ENCODE results near the gene TNRC6B.
"Not testable (repeated sequence)": the region's sequence is repeated elsewhere in the genome, so short reads cannot be mapped to it uniquely, and the experiment has no call there.

The TNRC6B gene

GRCh38 chr22:40300884-40301672 lies 123.4 kb downstream of the TNRC6B start:
- DNase-seq, result no peak

GRCh38 chr22:40302149-40302548 lies 124.4 kb downstream of the TNRC6B start:
- DNase-seq, result no peak

DNA sequence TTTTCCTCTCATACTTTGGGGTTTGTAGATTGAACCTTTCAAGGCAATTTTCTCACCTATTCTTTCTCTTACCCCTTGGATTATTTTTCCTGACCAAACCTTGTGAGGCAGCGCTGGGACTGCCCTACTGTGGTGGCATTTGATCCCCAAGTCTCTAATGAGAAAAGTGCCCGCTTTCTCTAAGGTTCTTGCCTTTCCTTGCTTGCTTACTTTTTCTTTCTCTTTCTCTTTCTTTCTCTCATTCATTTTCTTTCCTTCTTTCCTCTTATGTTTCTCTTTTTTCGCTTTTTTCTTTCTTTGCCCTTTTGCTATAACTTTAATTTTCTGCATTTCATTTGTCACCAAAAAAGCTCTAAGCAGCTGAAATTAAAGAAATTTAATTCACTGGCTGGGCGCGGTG lies 127.9 kb downstream of the TNRC6B start:
- DNase-seq, result no peak

DNA sequence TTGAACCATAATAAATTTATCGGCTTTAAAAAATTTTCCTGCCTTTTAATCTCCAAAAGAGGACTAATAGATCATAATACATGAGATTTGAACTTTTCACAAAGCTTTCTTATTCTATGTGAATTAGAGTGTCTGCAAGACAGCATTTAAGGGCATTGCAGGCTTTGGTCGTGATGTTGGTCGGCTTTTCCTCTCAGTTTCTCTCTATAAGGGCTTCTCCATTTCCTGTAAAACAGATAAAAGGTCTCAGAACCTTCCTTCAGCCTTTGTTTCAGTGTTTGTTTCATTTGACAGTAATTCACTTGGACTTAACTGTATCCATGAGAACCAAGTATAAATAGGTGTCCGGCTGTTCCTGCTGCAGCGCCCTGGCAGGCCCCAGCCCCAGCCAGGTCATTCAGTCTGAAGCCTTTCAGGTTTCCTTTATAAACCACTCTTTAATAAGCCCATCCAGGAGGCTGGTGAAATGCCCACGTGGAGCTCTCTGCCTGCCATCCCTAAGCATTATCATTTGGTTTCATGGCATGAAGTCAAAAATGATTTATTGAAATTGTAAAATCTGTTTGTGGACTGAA lies 131.4 kb downstream of the TNRC6B start:
- DNase-seq, result no peak

DNA sequence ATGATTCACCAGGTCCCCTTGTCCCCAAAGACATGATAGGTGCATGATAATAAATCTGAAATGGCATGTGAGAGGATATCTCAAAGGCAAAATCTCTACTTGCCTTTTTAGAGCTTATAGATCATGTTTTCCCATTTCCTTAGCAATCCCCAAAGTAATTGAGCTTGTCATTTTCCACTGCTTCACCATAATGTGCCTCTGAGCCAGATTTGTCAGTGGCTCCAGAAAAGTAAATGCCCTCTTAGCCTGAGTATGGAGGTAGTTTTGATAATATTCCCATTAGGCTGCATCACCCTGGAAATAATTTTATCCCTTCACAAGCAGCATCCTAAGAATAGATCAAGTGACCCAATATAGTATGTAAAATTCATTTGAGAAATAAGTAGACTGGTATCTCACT lies 131.9 kb downstream of the TNRC6B start:
- DNase-seq, result no peak

- no peak for DNase-seq
Measured at GRCh38 chr22:40310081-40310767, 132.5 kb downstream of the TNRC6B start.

GRCh38 chr22:40310768-40311120 lies 133.0 kb downstream of the TNRC6B start:
- no peak for DNase-seq

DNA sequence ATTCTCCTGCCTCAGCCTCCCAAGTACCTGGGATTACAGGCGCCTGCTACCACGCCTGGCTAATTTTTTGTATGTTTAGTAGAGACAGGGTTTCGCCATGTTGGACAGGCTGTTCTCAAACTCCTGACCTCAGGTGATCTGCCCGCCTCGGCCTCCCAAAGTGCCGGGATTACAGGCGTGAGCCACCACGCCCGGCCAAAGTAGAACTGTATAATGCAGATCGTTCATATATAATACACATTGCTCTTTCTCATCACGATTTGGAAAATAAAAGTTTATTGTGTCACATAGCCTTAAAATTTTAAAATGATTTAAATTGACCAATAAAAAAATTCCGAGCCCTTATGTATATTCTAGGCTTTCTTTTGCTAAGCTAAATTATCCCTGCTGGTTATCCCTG lies 133.9 kb downstream of the TNRC6B start:
- not testable (repeated sequence) for DNase-seq

- no peak for DNase-seq
Measured at GRCh38 chr22:40312050-40312449, 134.3 kb downstream of the TNRC6B start.

GRCh38 chr22:40313007-40313406 lies 135.3 kb downstream of the TNRC6B start:
- no peak for DNase-seq

DNA sequence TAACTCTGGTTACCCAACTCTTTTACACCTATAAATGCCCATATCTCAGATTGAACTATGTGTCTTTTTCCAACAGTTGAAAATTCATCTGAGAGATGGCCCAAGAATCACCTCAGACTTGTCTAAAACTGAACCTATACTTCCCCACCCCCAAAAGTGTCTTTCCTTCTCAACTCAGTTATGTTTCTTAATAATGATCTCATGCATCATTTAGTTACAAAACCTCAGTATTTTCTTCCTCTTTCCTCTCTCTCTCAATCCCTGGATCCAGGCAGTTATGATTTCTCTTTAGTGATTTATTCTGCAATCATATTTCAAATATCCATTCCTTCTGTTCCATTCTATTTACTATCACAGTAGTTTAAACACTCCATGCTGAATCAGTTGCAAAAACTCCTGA lies 136.3 kb downstream of the TNRC6B start:
- DNase-seq, result no peak

GRCh38 chr22:40320687-40321086 lies 143.0 kb downstream of the TNRC6B start:
- no peak for DNase-seq

GRCh38 chr22:40322021-40322420 lies 144.3 kb downstream of the TNRC6B start:
- DNase-seq, result no peak

DNA sequence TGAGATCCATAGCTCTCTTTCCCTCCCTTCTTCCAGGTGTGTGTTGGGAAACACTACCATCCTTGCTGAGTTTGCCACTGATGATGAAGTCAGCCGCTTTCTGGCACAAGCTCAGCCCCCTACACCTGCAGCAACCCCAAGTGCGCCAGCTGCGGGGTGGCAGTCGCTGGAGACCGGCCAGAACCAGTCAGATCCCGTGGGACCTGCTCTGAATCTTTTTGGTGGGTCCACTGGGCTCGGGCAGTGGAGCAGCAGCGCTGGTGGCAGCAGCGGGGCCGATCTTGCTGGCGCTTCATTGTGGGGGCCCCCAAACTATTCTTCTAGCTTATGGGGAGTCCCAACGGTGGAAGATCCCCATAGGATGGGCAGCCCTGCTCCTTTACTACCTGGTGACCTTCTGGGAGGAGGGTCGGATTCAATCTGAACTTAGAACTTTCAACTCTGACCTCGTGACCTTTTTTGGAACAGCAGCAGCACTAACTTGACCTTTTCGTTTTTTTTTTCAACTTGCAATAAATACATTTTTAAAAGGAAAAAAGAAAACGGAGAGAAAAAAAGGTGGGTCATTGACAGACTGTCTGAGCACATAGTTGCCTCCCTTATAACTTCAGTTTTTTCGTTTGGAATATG lies 145.2 kb downstream of the TNRC6B start:
- no peak for DNase-seq

DNA sequence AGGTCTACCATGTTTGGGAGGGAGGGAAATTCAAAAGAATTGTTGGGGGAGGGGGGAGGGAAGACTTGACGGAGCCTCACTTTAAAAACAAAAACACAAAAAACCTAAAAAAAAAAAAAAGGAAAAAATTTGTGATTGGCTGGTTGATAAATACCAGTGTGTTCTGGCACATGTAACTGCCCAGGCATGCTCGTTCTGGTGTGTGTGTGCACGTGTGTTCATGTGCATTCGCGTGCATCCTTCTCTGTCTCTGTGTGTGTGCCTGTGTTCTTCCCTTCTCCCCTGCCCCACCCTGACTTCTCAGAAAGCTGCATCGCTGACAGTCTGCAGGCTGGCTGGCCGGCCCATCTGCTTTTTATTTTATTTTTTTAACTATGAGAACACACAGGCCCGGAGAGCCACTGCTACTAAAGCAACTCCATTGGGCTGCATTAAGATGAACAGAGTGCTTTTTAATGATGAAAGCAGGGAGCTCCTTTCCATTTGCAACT lies 146.0 kb downstream of the TNRC6B start:
- no peak for DNase-seq

DNA sequence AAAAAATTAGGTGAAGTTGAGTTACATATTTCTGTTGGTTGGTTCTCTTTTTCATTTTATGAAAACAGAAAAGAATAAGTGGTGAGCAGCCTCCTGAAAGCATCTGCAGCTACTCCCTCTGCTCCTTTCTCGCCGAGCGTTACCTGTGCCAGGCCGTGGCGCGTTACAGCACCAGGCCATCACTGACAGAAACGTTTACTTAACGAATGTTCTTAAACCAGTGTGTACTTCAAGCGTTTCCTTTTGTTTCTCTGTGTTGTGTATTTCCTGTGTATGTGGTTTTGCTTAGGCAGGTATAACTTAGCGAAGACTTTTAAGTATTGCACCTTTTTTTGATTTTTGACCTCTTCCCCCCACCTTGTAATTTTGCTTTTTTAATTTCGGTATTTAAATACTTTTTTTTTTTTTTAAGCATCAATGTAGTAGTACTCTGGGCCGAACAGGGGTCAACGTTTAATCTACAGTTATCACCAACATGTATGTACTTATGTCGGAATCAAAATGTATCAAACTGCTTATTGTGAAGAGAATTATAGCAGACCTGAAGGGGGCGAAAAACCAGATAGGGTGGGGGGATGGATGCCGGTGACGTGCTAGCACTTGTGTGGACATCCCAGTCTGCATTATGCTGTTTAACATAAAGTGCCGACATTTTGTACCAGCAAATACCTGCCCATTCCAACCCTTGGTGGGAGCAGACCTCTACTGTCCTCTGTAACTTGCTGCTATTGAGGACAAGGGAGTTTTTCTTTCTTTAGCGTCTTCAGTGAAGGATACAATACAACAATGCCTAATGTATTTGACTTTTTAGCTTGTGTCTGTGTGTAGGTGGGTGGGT lies 147.0 kb downstream of the TNRC6B start:
- no peak for DNase-seq

DNA sequence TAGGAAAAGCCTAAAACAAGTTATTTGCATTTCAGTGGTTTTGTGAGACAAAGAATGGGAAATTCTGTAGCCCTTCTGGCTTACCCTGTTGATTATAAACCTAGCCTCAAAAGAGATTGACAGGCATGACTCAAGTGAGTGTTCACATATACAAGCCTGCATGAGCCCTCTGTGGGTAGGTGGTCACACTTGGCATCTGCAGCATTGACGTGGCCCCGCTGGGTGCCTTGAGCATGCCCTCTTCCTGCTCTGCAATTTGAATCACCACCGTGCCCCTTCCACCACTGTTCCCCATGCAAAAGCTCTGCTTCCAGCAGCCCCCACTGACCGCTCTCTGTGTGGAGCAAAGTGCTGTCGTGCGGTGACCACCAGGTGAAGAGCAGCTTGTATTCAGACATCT lies 147.6 kb downstream of the TNRC6B start:
- DNase-seq, result no peak

GRCh38 chr22:40326905-40327735 lies 149.4 kb downstream of the TNRC6B start:
- no peak for DNase-seq

GRCh38 chr22:40328546-40329456 lies 151.1 kb downstream of the TNRC6B start:
- DNase-seq, result no peak

- no peak for DNase-seq
Measured at GRCh38 chr22:40329466-40329865, 151.7 kb downstream of the TNRC6B start.

GRCh38 chr22:40330086-40330485 lies 152.4 kb downstream of the TNRC6B start:
- no peak for DNase-seq
